Mesendoderm (in vitro differentiated cells): ENCODE data around the gene NXNL2.

Source experiments
- DNase-seq: peaks from one replicate; pipeline ENCODE4 v3.0.0; 2013
- H2AK5ac ChIP-seq: 2 replicates; pipeline ENCODE4 v1.6.1; 2013; ENCODE audit warnings: low read length, inconsistent platforms
- H2BK120ac ChIP-seq: 2 replicates; pipeline ENCODE4 v1.6.1; 2013; ENCODE audit warnings: low read depth, mild to moderate bottlenecking, low read length, moderate library complexity, mixed read lengths
- H2BK15ac ChIP-seq: replicated peaks from 2 replicates; pipeline ENCODE4 v1.6.1; 2013; ENCODE audit warnings: low read depth, mild to moderate bottlenecking, moderate library complexity
- H2BK5ac ChIP-seq: 2 replicates; pipeline ENCODE4 v1.6.1; 2013; ENCODE audit warnings: low read length, inconsistent platforms
- H3K18ac ChIP-seq: 2 replicates; pipeline ENCODE4 v1.6.1; 2013; ENCODE audit warnings: mild to moderate bottlenecking, low read length, mixed read lengths
- H3K23ac ChIP-seq: one replicate; pipeline ENCODE4 v1.6.1; 2013; ENCODE audit warnings: low read length
- H3K27ac ChIP-seq: 2 replicates; pipeline ENCODE4 v1.5.1; 2013; ENCODE audit warnings: low read depth, mild to moderate bottlenecking, inconsistent platforms, low read length, moderate library complexity
- H3K27me3 ChIP-seq: 2 replicates; pipeline ENCODE4 v1.6.1; 2013; ENCODE audit warnings: low read length, control low read depth, mild to moderate bottlenecking, inconsistent platforms; ENCODE audit not compliant: insufficient read depth, poor library complexity
- H3K36me3 ChIP-seq: 2 replicates; pipeline ENCODE4 v1.6.1; 2013; ENCODE audit warnings: low read length, inconsistent platforms; ENCODE audit not compliant: control insufficient read depth, insufficient read depth
- H3K4ac ChIP-seq: one replicate; pipeline ENCODE4 v1.6.1; 2013; ENCODE audit warnings: low read depth, mild to moderate bottlenecking, low read length, moderate library complexity
- H3K4me1 ChIP-seq: 2 replicates; pipeline ENCODE4 v1.6.1; 2013; ENCODE audit warnings: low read depth, low read length, inconsistent platforms; ENCODE audit not compliant: control insufficient read depth
- H3K4me2 ChIP-seq: 2 replicates; pipeline ENCODE4 v1.6.1; 2013; ENCODE audit warnings: low read length
- H3K4me3 ChIP-seq: 2 replicates; pipeline ENCODE4 v1.5.1; 2013; ENCODE audit warnings: mild to moderate bottlenecking, low read length
- H3K56ac ChIP-seq: one replicate; pipeline ENCODE4 v1.6.1; 2013; ENCODE audit warnings: low read length
- H3K79me1 ChIP-seq: 2 replicates; pipeline ENCODE4 v1.6.1; 2013; ENCODE audit warnings: low read length, inconsistent platforms
- H3K79me2 ChIP-seq: 2 replicates; pipeline ENCODE4 v1.6.1; 2013; ENCODE audit warnings: mild to moderate bottlenecking, low read length; ENCODE audit not compliant: control insufficient read depth, insufficient read depth
- H3K9ac ChIP-seq: 2 replicates; pipeline ENCODE4 v1.6.1; 2013; ENCODE audit warnings: low read length, inconsistent platforms
- H4K5ac ChIP-seq: one replicate; pipeline ENCODE4 v1.6.1; 2013; ENCODE audit warnings: low read length
- H4K8ac ChIP-seq: one replicate; pipeline ENCODE4 v1.6.1; 2013; ENCODE audit warnings: low read depth, mild to moderate bottlenecking, control low read depth, low read length, moderate library complexity
- WGBS: extraction: QIAGEN DNeasy Blood & Tissue Kit; methylation state at CpG from one replicate; pipeline ENCODE4 v1.1.7; 2013; ENCODE audit warnings: low lambda C conversion rate, missing lambda C conversion rate; ENCODE audit not compliant: insufficient coverage; ENCODE audit errors: extremely low coverage; 5-methylcytosine and 5-hydroxymethylcytosine counted together

Gene NXNL2

DNA sequence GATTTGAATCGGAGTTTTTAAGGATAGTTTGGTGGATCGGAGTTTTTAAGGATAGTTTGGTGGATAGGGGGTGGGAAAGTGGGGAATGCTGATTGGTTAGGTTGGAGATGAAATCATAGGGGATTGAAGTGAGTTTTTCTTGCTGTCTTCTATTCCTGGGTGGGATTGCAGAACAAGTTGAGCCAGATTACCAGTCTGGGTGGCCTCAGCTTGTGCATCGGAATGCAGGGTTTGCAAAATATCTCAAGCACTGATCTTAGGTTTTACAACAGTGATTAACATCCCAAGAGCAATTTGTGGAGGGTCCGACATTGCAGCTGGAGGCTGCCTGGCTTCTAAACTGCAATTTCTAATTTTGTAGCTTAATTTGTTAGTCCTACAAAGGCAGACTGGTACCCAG, 23.1 kb upstream of the NXNL2 start:
- no peaks in the 10 kb centered on the region for H3K4me1 ChIP-seq
- no peak overlapping the region for H3K23ac ChIP-seq
- H2BK5ac ChIP-seq = no peak overlapping the region
- no peak overlapping the region for H3K18ac ChIP-seq
- no peak overlapping the region for H3K9ac ChIP-seq
- H4K8ac ChIP-seq = no peak overlapping the region
- H3K79me1 ChIP-seq = no peaks in the 10 kb centered on the region
- no peaks in the 10 kb centered on the region for H3K79me2 ChIP-seq
- no peak for DNase-seq
- no peak overlapping the region for H3K4me2 ChIP-seq
- no peak overlapping the region for H4K5ac ChIP-seq
- H2BK120ac ChIP-seq = no peak overlapping the region
- WGBS = 100% methylated on average over 2 of the region's 4 CpGs
- no peak overlapping the region for H3K56ac ChIP-seq
- H3K36me3 ChIP-seq = no peaks in the 10 kb centered on the region
- no peak overlapping the region for H3K4me3 ChIP-seq
- H3K27me3 ChIP-seq = no peaks in the 10 kb centered on the region
- H3K27ac ChIP-seq = no peak overlapping the region
- no peak overlapping the region for H2AK5ac ChIP-seq
- H3K4ac ChIP-seq = no peak overlapping the region
- H2BK15ac ChIP-seq = no peak overlapping the region

DNA sequence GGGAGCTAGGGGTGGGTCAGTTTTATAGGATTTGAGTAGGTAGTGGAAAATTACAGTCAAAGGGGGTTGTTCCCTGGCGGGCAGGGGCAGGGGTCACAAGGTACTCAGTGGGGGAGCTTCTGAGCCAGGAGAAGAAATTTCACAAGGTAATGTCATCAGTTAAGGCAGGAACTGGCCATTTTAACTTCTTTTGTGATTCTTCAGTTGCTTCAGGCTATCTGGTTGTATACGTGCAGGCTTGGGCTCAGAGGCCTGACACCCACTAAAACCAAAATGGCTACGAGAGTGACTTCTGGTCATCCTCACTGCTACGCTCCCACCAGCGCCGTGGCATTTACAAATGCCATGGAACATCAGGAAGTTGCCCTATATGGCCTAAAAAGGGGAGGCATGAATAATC, 20.7 kb upstream of the NXNL2 start:
- Histone ChIP-seq H3K23ac (no peak overlapping the region), H3K27ac (no peak overlapping the region), H4K8ac (no peak overlapping the region), H3K4me1 (no peaks in the 10 kb centered on the region), H3K79me2 (no peaks in the 10 kb centered on the region), H3K36me3 (no peaks in the 10 kb centered on the region), H3K56ac (no peak overlapping the region), H2BK120ac (no peak overlapping the region), H3K9ac (no peak overlapping the region), H3K4me3 (no peak overlapping the region), H2BK15ac (no peak overlapping the region), H3K79me1 (no peaks in the 10 kb centered on the region), H3K27me3 (no peaks in the 10 kb centered on the region), H2AK5ac (no peak overlapping the region), H2BK5ac (no peak overlapping the region), H3K4ac (no peak overlapping the region), H3K18ac (no peak overlapping the region), H4K5ac (no peak overlapping the region), H3K4me2 (no peak overlapping the region)
- DNase-seq = peak; percentile 22
- WGBS = no CpG with 5 or more reads among the region's 6 CpGs

DNA sequence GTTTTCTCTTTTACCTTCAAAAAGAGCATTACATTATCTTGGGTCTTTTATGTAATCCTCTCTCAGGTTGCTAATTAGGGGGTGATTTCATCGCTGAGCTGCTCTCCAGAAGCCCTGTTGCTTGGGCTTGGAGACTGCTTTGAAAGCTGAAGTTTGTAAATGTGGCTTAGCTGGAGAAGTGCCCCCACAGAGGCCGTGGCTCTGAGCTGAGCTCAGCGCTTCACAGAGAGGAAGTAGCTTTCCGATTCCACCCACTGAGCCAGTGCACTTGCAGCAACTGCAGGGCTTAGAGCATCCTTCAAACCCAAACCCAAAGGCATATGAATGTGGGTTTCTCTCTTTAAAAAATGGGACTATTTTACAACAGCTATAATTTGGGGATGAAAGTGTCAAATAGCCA, 13.7 kb upstream of the NXNL2 start:
- Histone ChIP-seq H3K18ac (no peak overlapping the region), H3K27me3 (no peaks in the 10 kb centered on the region), H2BK120ac (no peak overlapping the region), H3K79me1 (no peaks in the 10 kb centered on the region), H3K4ac (no peak overlapping the region), H2AK5ac (no peak overlapping the region), H3K9ac (no peak overlapping the region), H3K4me3 (no peak overlapping the region), H3K79me2 (no peaks in the 10 kb centered on the region), H3K4me2 (no peak overlapping the region), H3K23ac (no peak overlapping the region), H3K36me3 (no peaks in the 10 kb centered on the region), H3K27ac (no peak overlapping the region), H2BK15ac (no peak overlapping the region), H4K8ac (no peak overlapping the region), H2BK5ac (no peak overlapping the region), H4K5ac (no peak overlapping the region), H3K4me1 (no peaks in the 10 kb centered on the region), H3K56ac (no peak overlapping the region)
- no CpG with 5 or more reads among the region's 4 CpGs for WGBS
- no peak for DNase-seq

DNA sequence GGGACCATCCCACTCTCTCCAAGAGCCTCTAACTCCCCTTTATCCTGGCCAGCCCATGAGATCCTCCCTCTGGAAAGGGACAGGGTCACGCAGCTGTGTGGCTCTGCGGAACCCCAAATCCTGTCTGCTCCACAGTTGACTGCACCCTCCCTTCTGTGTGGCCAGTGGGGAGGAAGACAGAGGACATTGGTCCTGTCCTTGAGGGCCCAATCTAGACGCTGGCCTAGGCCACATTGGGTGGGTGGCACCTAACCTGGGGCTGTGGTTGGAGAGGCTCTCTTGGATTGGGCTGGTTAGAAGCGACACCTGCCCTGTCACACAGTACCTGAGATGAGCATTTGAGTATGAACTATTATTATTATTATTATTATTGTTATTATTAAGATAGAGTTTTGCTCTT, 12.6 kb upstream of the NXNL2 start:
- Histone ChIP-seq H3K56ac (no peak overlapping the region), H3K27ac (no peak overlapping the region), H3K23ac (no peak overlapping the region), H3K4ac (no peak overlapping the region), H3K9ac (no peak overlapping the region), H4K5ac (no peak overlapping the region), H3K79me2 (no peaks in the 10 kb centered on the region), H3K4me3 (no peak overlapping the region), H3K4me2 (no peak overlapping the region), H4K8ac (no peak overlapping the region), H3K27me3 (no peaks in the 10 kb centered on the region), H3K36me3 (no peaks in the 10 kb centered on the region), H2AK5ac (no peak overlapping the region), H2BK120ac (no peak overlapping the region), H2BK5ac (no peak overlapping the region), H2BK15ac (no peak overlapping the region), H3K4me1 (no peaks in the 10 kb centered on the region), H3K18ac (no peak overlapping the region), H3K79me1 (no peaks in the 10 kb centered on the region)
- no CpG with 5 or more reads among the region's 4 CpGs for WGBS
- no peak for DNase-seq

DNA sequence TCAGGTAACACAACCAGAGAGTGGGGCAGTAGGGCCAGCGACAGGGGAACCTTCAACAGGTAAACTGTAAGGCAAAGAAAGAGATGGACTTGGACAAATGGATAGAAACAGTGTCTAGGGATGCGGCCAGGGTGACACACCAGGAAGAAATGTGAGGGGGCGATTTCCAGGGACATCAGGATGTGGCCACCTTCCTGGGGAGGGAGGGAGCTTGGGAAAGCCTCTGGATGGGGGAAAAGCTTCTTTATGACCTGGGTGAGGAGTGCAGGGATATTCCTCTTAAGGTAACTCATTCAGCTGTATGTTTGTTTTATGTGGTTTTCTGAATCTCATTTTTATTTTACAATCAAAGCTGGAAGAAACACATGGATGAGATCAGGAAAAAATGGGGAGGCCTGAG, 11.9 kb upstream of the NXNL2 start:
- H4K5ac ChIP-seq = no peak overlapping the region
- no peaks in the 10 kb centered on the region for H3K36me3 ChIP-seq
- H2BK5ac ChIP-seq = no peak overlapping the region
- H3K9ac ChIP-seq = no peak overlapping the region
- no peaks in the 10 kb centered on the region for H3K4me1 ChIP-seq
- no peak overlapping the region for H3K4me3 ChIP-seq
- no peak overlapping the region for H3K4ac ChIP-seq
- H2AK5ac ChIP-seq = no peak overlapping the region
- H3K4me2 ChIP-seq = no peak overlapping the region
- H3K56ac ChIP-seq = no peak overlapping the region
- no peaks in the 10 kb centered on the region for H3K27me3 ChIP-seq
- no peak for DNase-seq
- no peak overlapping the region for H3K23ac ChIP-seq
- H3K79me2 ChIP-seq = no peaks in the 10 kb centered on the region
- H3K18ac ChIP-seq = no peak overlapping the region
- WGBS = no CpG with 5 or more reads among the region's 3 CpGs
- H2BK15ac ChIP-seq = no peak overlapping the region
- H3K27ac ChIP-seq = no peak overlapping the region
- no peak overlapping the region for H2BK120ac ChIP-seq
- no peaks in the 10 kb centered on the region for H3K79me1 ChIP-seq
- H4K8ac ChIP-seq = no peak overlapping the region

DNA sequence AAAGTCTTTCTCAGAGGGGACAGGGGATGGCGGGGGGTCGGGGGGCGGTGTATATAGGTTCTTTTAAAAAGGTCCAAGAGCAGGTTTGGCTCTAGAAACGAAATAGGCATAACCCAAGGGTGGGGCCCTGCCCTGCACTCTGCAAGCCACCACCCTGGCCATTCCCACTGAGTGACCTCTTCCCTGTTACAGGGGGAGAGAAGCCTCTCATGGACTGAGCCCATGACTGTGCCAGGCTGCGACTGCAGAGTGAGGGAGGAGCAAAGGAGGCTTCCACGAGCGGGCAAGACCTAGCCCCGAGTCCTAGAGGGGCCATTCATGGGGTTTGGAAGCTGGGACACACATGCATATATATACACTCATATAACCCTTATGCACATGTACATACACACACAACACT, 10.1 kb upstream of the NXNL2 start:
- H3K4me1 ChIP-seq = no peaks in the 10 kb centered on the region
- H2BK5ac ChIP-seq = no peak overlapping the region

More for the DNA sequence above, 10.1 kb upstream of the NXNL2 start:
- no CpG with 5 or more reads among the region's 8 CpGs for WGBS
- Histone ChIP-seq H4K5ac (no peak overlapping the region), H2AK5ac (no peak overlapping the region), H3K9ac (no peak overlapping the region), H3K56ac (no peak overlapping the region), H3K27me3 (no peaks in the 10 kb centered on the region), H4K8ac (no peak overlapping the region), H3K4me2 (no peak overlapping the region), H3K79me1 (no peaks in the 10 kb centered on the region), H3K18ac (no peak overlapping the region), H3K79me2 (no peaks in the 10 kb centered on the region), H3K23ac (no peak overlapping the region), H3K4me3 (no peak overlapping the region), H2BK15ac (no peak overlapping the region), H2BK120ac (no peak overlapping the region), H3K4ac (no peak overlapping the region), H3K27ac (no peak overlapping the region), H3K36me3 (no peaks in the 10 kb centered on the region)
- DNase-seq = no peak
